Muscle layer of duodenum (tissue), 2 donors: ENCODE results near the gene SLC17A9.
"Not testable (repeated sequence)": the region's sequence is repeated elsewhere in the genome, so short reads cannot be mapped to it uniquely, and the experiment has no call there.

ENCODE experiments used
- H3K27ac ChIP-seq: one replicate; pipeline ENCODE4 v1.7.0; 2013; ENCODE audit warnings: mild to moderate bottlenecking, low read length
- H3K27me3 ChIP-seq: one replicate; pipeline ENCODE4 v1.7.0; 2013; ENCODE audit warnings: low read depth, mild to moderate bottlenecking, control low read depth, low read length
- H3K36me3 ChIP-seq, 2 donors: one replicate each; pipeline ENCODE4 v1.7.0; 2013; ENCODE audit warnings: low read length in 2 of 2, control low read depth in 1 of 2, mild to moderate bottlenecking in 1 of 2; ENCODE audit not compliant: insufficient read depth in 2 of 2, control insufficient read depth in 1 of 2
- H3K4me1 ChIP-seq, 2 donors: one replicate each; pipeline ENCODE4 v1.7.0; 2013; ENCODE audit warnings: low read length in 2 of 2, mild to moderate bottlenecking in 2 of 2, control low read depth in 1 of 2, moderate library complexity in 1 of 2; ENCODE audit not compliant: insufficient read depth in 2 of 2, control insufficient read depth in 1 of 2
- H3K4me3 ChIP-seq, 2 donors: one replicate each; pipeline ENCODE4 v1.7.0; 2013; ENCODE audit warnings: low read length in 2 of 2, low read depth in 1 of 2, mild to moderate bottlenecking in 1 of 2
- H3K9me3 ChIP-seq, 2 donors: one replicate each; pipeline ENCODE4 v1.7.0; 2013; ENCODE audit warnings: low read length in 2 of 2, control low read depth in 1 of 2, mild to moderate bottlenecking in 1 of 2; ENCODE audit not compliant: control insufficient read depth in 1 of 2
- donor health status: healthy.

The SLC17A9 gene

DNA sequence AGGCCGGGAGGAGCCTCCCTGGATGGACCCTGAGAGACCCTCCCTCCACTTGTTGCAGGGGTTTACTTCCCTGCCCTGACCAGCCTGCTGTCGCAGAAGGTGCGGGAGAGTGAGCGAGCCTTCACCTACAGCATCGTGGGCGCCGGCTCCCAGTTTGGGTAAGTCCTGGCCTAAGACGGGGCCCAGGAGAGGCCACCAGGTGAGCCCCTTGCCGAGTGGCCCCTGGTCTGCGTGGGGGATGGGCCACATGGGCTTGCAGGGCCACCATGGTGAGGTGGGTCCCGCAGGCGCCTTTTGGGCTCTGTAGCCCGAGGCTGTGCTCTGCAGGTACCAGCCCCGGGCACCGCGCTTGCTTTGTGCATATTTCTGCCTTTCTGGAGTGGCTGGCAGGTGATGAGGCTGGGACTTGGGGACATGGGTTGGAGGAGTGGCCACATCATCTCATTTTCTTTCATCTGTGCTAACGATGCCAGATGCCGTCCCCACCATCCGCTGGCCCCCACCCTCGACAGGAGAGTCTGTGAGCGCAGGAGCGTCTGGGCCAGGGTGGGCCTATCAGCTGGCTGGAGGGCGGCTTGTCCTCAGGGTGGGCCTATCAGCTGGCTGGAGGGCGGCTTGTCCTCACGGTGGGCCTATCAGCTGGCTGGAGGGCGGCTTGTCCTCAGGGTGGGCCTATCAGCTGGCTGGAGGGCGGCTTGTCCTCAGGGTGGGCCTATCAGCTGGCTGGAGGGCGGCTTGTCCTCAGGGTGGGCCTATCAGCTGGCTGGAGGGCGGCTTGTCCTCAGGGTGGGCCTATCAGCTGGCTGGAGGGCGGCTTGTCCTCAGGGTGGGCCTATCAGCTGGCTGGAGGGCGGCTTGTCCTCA is 8.2 kb downstream of the SLC17A9 start:
- H3K27me3 ChIP-seq, H3K27ac ChIP-seq, H3K4me1 ChIP-seq, H3K4me3 ChIP-seq, H3K9me3 ChIP-seq: not testable (repeated sequence)
- peaks cover 0 to 26% of the 10 kb centered on the region in 2 donors for H3K36me3 ChIP-seq

GRCh38 chr20:62961310-62961783 is 8.8 kb downstream of the SLC17A9 start:
- Histone ChIP-seq H3K27me3 (no peaks in the 10 kb centered on the region), H3K4me3 (no peak overlapping the region), H3K9me3 (no peaks in the 10 kb centered on the region), H3K4me1 (no peaks in the 10 kb centered on the region), H3K27ac (no peak overlapping the region), H3K36me3 (peaks cover 0 to 27% of the 10 kb centered on the region in 2 donors)

DNA sequence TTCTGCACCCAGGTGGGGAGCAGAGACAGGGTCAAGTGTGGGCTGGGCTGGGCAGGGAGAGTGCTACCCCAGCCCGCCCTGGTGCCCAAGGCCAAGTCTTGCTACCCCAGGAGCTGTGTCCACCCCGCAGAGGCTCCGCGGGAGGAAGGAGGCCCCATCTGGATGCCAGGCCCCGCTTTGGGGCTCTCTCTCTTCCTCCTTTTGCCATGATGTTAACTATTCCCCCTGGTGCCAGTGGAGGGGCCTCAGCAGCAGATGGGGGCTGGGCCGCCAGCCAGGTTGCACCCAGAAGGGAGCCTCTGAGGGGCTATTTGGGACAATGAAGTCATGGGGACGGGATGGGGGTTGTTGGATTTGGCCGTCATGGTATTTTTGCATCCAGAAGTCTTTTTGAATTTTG is 9.3 kb downstream of the SLC17A9 start:
- Histone ChIP-seq H3K4me3 (no peak overlapping the region), H3K27ac (no peak overlapping the region), H3K4me1 (no peaks in the 10 kb centered on the region), H3K36me3 (peaks cover 0 to 27% of the 10 kb centered on the region in 2 donors), H3K27me3 (no peaks in the 10 kb centered on the region), H3K9me3 (no peaks in the 10 kb centered on the region)

DNA sequence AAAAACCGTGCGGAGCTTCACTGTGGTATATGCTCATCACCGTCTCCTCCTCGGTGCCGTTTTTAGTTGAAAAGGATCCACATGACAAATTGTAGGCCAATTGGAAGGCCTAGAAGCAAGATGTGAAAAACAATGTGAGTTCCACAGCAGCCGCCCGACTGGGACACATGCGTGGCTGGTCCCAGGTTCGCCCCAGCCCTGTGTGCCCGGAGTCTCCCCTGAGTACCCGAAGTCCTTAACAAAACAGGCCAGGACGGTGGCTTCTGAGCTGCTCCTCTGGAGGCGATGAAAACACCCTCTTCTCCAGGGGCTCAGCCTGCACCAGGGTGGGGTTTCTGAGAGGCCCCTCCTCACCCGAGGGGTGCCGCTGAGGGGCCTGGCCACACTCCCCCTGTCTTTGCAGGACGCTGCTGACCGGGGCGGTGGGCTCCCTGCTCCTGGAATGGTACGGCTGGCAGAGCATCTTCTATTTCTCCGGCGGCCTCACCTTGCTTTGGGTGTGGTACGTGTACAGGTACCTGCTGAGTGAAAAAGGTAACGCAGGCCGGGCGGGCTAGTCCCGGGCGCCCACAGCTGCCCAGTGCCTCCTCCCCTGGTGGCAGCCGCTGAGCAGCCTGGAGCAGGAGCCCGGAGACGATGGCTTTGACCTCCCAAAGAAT is 9.8 kb downstream of the SLC17A9 start:
- Histone ChIP-seq H3K27me3 (no peaks in the 10 kb centered on the region), H3K4me3 (no peak overlapping the region), H3K27ac (no peak overlapping the region), H3K4me1 (no peaks in the 10 kb centered on the region), H3K9me3 (no peaks in the 10 kb centered on the region), H3K36me3 (peaks cover 0 to 27% of the 10 kb centered on the region in 2 donors)

DNA sequence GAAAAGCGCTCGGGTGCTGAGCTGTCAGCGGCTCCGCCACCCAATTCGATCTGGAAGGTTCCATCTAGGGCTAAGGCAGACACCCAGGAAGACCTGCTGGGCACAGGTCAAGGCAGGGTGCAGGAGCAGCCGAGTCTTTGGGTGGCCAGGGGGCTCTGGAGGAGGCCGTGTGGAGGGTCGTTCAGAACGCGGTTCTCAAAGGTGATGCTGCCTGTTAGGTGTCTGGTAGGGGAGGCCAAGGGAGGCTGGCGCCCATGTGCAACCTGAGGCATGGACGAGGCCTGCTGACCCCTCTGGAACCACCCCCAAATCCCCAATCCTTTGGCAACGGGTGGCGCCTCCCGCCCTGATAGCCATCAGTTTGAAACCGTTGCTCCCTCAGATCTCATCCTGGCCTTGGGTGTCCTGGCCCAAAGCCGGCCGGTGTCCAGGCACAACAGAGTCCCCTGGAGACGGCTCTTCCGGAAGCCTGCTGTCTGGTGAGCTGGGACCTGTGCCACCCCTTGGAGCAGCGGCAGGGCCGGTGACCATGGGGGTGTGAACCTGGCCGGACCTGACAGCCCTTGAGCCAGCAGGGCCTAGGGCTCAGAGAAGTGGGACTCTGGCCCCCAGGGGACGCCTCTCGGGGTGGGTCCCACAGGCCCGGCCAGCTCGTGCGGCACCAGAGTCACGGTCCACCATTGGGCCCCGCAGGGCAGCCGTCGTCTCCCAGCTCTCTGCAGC is 10.5 kb downstream of the SLC17A9 start:
- no peak overlapping the region for H3K27ac ChIP-seq
- no peak overlapping the region for H3K4me3 ChIP-seq
- H3K27me3 ChIP-seq = no peaks in the 10 kb centered on the region
- H3K9me3 ChIP-seq = no peaks in the 10 kb centered on the region
- no peaks in the 10 kb centered on the region for H3K4me1 ChIP-seq
- H3K36me3 ChIP-seq = peaks cover 0 to 27% of the 10 kb centered on the region in 2 donors

DNA sequence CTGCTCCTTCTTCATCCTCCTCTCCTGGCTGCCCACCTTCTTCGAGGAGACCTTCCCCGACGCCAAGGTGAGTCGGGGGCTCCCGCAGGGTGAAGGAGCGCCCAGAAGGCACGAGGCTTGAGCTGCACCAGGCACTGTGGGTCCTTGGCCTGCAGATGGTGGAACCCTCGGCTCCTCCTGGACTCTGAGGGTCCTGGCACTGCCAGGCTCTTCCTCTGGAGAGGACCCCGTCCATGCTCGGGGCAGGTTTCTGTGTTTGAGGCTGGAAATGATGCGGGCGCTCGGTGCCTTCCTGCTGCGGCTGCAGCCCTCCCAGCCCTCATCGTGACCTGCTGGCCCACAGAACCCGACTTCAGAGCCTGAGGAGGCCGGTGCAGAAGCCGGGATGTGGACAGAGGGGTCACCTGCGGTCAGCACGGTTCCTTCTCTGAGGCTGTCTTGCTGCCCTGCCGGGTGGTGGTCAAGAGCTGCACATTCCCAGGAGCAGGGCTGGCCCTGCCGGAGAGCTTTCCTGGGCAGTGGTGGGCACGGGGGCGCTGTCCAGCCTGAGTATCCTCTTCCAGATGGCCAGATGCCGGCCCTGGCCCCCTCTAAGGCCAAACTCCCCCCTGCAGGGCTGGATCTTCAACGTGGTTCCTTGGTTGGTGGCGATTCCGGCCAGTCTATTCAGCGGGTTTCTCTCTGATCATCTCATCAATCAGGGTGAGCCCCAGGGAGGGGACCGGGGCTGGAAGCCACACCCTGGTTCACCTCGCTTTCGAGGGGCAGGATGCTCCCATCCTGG is 11.3 kb downstream of the SLC17A9 start:
- Histone ChIP-seq H3K27ac (no peak overlapping the region), H3K4me1 (no peaks in the 10 kb centered on the region), H3K4me3 (no peak overlapping the region), H3K36me3 (peaks cover 0 to 27% of the 10 kb centered on the region in 2 donors), H3K27me3 (no peaks in the 10 kb centered on the region), H3K9me3 (no peaks in the 10 kb centered on the region)

- Histone ChIP-seq H3K9me3 (no peaks in the 10 kb centered on the region), H3K27ac (no peak overlapping the region), H3K36me3 (peaks cover 0 to 27% of the 10 kb centered on the region in 2 donors), H3K27me3 (no peaks in the 10 kb centered on the region), H3K4me3 (no peak overlapping the region), H3K4me1 (no peaks in the 10 kb centered on the region)
Observed at GRCh38 chr20:62964700-62965099, 12.2 kb downstream of the SLC17A9 start.

DNA sequence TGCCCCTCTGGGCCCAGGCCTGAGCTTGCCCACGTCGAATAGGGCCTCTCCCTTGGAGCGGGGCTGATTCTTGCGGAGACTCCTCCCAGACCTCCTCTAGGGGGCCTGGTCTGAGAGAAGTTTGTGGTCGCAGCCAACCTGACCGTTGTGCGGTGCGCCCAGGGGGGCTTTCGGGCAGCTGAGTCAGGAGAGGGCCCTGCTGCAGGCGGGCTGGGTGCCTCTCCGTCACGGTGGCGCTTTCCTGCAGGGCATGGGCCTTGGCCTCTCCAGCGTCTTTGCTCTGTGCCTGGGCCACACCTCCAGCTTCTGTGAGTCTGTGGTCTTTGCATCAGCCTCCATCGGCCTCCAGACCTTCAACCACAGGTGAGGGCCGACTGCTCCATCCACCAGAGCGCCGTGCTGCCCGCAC is 12.9 kb downstream of the SLC17A9 start:
- Histone ChIP-seq H3K27ac (no peak overlapping the region), H3K4me3 (no peak overlapping the region), H3K4me1 (no peaks in the 10 kb centered on the region), H3K36me3 (peaks cover 0 to 27% of the 10 kb centered on the region in 2 donors), H3K27me3 (peaks cover under 1% of the 10 kb centered on the region), H3K9me3 (no peaks in the 10 kb centered on the region)

- Histone ChIP-seq H3K4me3 (no peak overlapping the region), H3K36me3 (peaks cover 0 to 27% of the 10 kb centered on the region in 2 donors), H3K27ac (no peak overlapping the region), H3K4me1 (no peaks in the 10 kb centered on the region), H3K27me3 (peaks cover 11% of the 10 kb centered on the region), H3K9me3 (no peaks in the 10 kb centered on the region)
Observed at GRCh38 chr20:62966212-62967148, 14.0 kb downstream of the SLC17A9 start.

GRCh38 chr20:62967149-62967501 is 14.6 kb downstream of the SLC17A9 start:
- Histone ChIP-seq H3K27me3 (peaks cover 17% of the 10 kb centered on the region), H3K4me3 (no peak overlapping the region), H3K9me3 (no peaks in the 10 kb centered on the region), H3K4me1 (no peaks in the 10 kb centered on the region), H3K27ac (no peak overlapping the region), H3K36me3 (peaks cover 0 to 27% of the 10 kb centered on the region in 2 donors)
